ENCODE measurements around the gene FAT1. TPM values are rescaled to one million over a fixed set of nuclear protein-coding genes. Genes with fewer than 3 reads are reported as not detected.

FAT1 gene
- total RNA-seq, 1 experiment from 2014 or later, result 83.9 TPM

- peaks cover 4% of the 10 kb centered on the region for H3K36me3 ChIP-seq (replicated peaks; ENCODE audit: control insufficient read depth, insufficient read depth, low read length)
- H3K4me3 ChIP-seq (ENCODE audit: insufficient read depth, low read depth, low read length), result no peak overlapping the region
- no peak for DNase-seq
- no peaks in the 10 kb centered on the region for H3K27me3 ChIP-seq (ENCODE audit: control insufficient read depth, insufficient read depth, low read length)
These were observed 100.1 kb downstream of the FAT1 start for GRCh38 chr4:186623546-186623945.

DNA sequence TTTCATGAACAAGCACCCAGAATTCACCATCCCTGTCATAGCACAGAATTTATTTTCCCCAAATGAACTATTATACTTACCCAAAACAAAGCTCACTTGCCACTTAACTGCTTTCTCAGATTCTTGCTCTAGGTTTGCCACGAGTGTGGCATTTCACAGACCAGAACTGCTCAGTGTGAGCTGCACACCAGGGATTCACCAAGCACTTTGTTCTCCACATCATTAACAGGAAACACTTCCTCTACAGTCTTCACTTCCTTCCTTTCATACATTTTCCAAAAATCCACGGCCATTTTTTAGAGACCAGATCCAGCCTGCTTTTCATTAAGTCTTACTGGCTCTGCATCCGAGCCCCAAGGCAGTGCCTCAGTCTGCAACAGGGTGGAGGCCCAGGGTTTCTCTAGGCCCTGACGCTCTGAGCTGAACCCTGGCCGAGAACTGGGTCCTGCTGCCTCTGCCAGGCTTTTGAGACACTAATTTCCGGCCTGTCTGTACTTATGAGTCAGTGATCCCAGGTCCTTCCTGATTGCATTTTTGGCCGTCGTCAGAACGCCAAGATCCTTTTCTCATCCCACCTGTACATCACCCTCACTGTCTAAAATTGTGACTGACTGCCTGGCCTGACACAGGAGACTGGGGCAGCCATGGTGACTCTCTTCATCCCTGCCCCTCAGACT is 100.7 kb downstream of the FAT1 start:
- Histone ChIP-seq H3K36me3 (replicated peaks; ENCODE audit: control insufficient read depth, insufficient read depth, low read length) (peaks cover 4% of the 10 kb centered on the region), H3K4me3 (ENCODE audit: insufficient read depth, low read depth, low read length) (no peak overlapping the region), H3K27me3 (ENCODE audit: control insufficient read depth, insufficient read depth, low read length) (no peaks in the 10 kb centered on the region)
- no peak for DNase-seq

DNA sequence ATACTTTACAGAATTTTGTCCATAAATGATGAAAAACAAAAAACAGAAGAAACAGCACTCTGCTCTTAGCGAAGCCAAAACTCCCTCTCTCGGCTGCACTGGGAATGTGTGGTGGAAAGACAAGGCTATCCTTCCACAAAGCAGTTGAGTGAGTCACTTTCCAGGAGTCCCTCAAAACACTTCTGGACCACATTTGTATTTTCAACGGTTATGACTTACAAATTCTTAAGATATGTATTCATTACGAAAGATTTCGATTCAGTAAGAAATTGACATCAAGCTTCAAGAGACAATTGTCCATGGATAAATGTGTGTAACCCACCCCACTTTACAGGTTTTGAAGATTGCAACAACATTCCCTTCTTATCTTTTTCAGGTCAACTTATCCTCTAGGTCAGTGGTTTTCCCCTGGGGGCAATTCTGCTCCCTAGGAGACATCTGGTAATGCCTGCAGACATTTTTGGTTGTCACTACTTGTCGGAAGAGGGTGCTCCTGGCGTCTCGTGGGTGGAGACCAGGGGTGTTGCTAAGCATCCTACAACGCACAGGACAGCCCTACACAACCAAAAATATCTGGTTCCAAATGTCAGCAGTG is 101.6 kb downstream of the FAT1 start:
- peaks cover 4% of the 10 kb centered on the region for H3K36me3 ChIP-seq (replicated peaks; ENCODE audit: control insufficient read depth, insufficient read depth, low read length)
- H3K27me3 ChIP-seq (ENCODE audit: control insufficient read depth, insufficient read depth, low read length), result no peaks in the 10 kb centered on the region
- DNase-seq, result no peak
- no peak overlapping the region for H3K4me3 ChIP-seq (ENCODE audit: insufficient read depth, low read depth, low read length)

- H3K27me3 ChIP-seq (ENCODE audit: control insufficient read depth, insufficient read depth, low read length), result no peaks in the 10 kb centered on the region
- DNase-seq, result no peak
- H3K36me3 ChIP-seq (replicated peaks; ENCODE audit: control insufficient read depth, insufficient read depth, low read length), result peaks cover 7% of the 10 kb centered on the region
- H3K4me3 ChIP-seq (ENCODE audit: insufficient read depth, low read depth, low read length), result no peak overlapping the region
These were observed 104.6 kb downstream of the FAT1 start for GRCh38 chr4:186619088-186619487.

- Histone ChIP-seq H3K27me3 (ENCODE audit: control insufficient read depth, insufficient read depth, low read length) (no peaks in the 10 kb centered on the region), H3K4me3 (ENCODE audit: insufficient read depth, low read depth, low read length) (no peak overlapping the region), H3K36me3 (replicated peaks; ENCODE audit: control insufficient read depth, insufficient read depth, low read length) (peaks cover 7% of the 10 kb centered on the region)
- DNase-seq, result no peak
These were observed 105.7 kb downstream of the FAT1 start for GRCh38 chr4:186617921-186618320.

DNA sequence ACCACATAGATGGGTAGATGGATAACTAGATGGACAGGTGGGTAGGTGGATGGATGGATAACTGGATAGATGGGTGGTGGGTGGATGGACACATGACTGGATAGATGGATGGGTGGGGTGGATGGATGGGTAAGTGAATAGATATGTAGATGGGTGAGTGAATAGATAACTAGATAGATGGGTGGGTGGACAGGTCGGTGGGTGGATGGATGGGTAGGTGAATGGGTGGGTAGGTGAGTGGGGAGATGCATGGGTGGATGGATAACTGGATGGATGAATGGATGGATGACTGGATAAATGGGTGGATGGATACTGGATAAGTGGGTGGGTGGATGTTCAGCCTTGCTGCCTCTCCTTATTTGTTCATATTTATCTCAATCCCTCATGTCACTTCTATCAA is 116.2 kb downstream of the FAT1 start:
- H3K36me3 ChIP-seq (replicated peaks; ENCODE audit: control insufficient read depth, insufficient read depth, low read length), result peaks cover 21% of the 10 kb centered on the region

GRCh38 chr4:186606591-186606992 is 117.1 kb downstream of the FAT1 start:
- Histone ChIP-seq H3K36me3 (replicated peaks; ENCODE audit: control insufficient read depth, insufficient read depth, low read length) (peaks cover 21% of the 10 kb centered on the region), H3K4me3 (ENCODE audit: insufficient read depth, low read depth, low read length) (no peak overlapping the region), H3K27me3 (ENCODE audit: control insufficient read depth, insufficient read depth, low read length) (no peaks in the 10 kb centered on the region)
- no peak for DNase-seq

More for the DNA sequence above, 116.2 kb downstream of the FAT1 start:
- DNase-seq, result no peak
- no peaks in the 10 kb centered on the region for H3K27me3 ChIP-seq (ENCODE audit: control insufficient read depth, insufficient read depth, low read length)
- no peak overlapping the region for H3K4me3 ChIP-seq (ENCODE audit: insufficient read depth, low read depth, low read length)

GRCh38 chr4:186605261-186605865 is 118.3 kb downstream of the FAT1 start:
- peaks cover 18% of the 10 kb centered on the region for H3K36me3 ChIP-seq (replicated peaks; ENCODE audit: control insufficient read depth, insufficient read depth, low read length)
- no peak overlapping the region for H3K4me3 ChIP-seq (ENCODE audit: insufficient read depth, low read depth, low read length)
- no peak for DNase-seq
- no peaks in the 10 kb centered on the region for H3K27me3 ChIP-seq (ENCODE audit: control insufficient read depth, insufficient read depth, low read length)

GRCh38 chr4:186604124-186604807 is 119.4 kb downstream of the FAT1 start:
- Histone ChIP-seq H3K27me3 (ENCODE audit: control insufficient read depth, insufficient read depth, low read length) (no peaks in the 10 kb centered on the region), H3K36me3 (replicated peaks; ENCODE audit: control insufficient read depth, insufficient read depth, low read length) (peaks cover 22% of the 10 kb centered on the region), H3K4me3 (ENCODE audit: insufficient read depth, low read depth, low read length) (no peak overlapping the region)
- no peak for DNase-seq

GRCh38 chr4:186602978-186603377 is 120.7 kb downstream of the FAT1 start:
- Histone ChIP-seq H3K4me3 (ENCODE audit: insufficient read depth, low read depth, low read length) (no peak overlapping the region), H3K36me3 (replicated peaks; ENCODE audit: control insufficient read depth, insufficient read depth, low read length) (peaks cover 19% of the 10 kb centered on the region), H3K27me3 (ENCODE audit: control insufficient read depth, insufficient read depth, low read length) (no peaks in the 10 kb centered on the region)
- no peak for DNase-seq

DNA sequence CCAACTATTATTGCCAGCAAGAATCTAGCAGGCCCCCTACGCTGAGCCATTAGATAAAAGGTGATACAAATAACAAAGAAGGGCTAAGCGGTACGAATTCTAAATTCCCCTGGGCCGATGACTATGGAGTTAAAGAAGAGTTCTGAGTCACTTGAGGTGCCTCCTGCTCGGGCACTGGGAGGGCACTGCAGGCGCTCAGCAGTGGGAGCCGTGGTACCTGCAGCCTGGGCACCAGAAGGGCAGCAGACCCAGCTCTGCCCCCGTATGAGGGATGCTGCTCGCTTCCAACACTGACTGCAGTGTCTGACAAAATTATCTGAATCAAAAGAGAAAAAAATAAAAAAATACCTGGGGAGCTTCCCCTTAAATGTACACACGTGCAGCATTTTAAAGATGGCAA is 124.2 kb downstream of the FAT1 start:
- DNase-seq, result no peak
- peaks cover 29% of the 10 kb centered on the region for H3K36me3 ChIP-seq (replicated peaks; ENCODE audit: control insufficient read depth, insufficient read depth, low read length)
- no peaks in the 10 kb centered on the region for H3K27me3 ChIP-seq (ENCODE audit: control insufficient read depth, insufficient read depth, low read length)
- no peak overlapping the region for H3K4me3 ChIP-seq (ENCODE audit: insufficient read depth, low read depth, low read length)

- no peak overlapping the region for H3K4me3 ChIP-seq (ENCODE audit: insufficient read depth, low read depth, low read length)
- H3K36me3 ChIP-seq (replicated peaks; ENCODE audit: control insufficient read depth, insufficient read depth, low read length), result peaks cover 28% of the 10 kb centered on the region
- no peak for DNase-seq
- no peaks in the 10 kb centered on the region for H3K27me3 ChIP-seq (ENCODE audit: control insufficient read depth, insufficient read depth, low read length)
These were observed 125.0 kb downstream of the FAT1 start for GRCh38 chr4:186598686-186599085.

- Histone ChIP-seq H3K4me3 (ENCODE audit: insufficient read depth, low read depth, low read length) (no peak overlapping the region), H3K27me3 (ENCODE audit: control insufficient read depth, insufficient read depth, low read length) (no peaks in the 10 kb centered on the region), H3K36me3 (replicated peaks; ENCODE audit: control insufficient read depth, insufficient read depth, low read length) (peaks cover 20% of the 10 kb centered on the region)
- no peak for DNase-seq
These were observed 126.7 kb downstream of the FAT1 start for GRCh38 chr4:186596850-186597390.

DNA sequence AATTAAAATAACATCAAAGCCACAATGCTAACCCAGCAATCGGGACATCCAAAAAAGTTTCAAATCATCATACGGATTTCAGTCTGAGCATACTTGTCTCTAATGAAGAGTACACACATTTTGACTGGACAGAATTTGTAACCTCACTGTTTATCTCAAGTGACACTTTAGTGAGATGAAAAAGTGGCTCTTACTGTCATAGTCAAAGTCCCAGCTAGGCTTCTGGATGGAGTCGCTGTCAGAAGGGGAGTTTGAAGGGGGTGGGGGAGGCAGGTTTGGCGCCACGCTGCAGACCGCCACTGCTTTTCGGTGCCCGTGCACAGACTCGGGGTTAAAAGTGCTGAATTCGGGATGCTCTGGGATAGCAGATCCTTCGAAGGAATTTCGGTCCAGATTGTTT is 127.3 kb downstream of the FAT1 start:
- Histone ChIP-seq H3K36me3 (replicated peaks; ENCODE audit: control insufficient read depth, insufficient read depth, low read length) (peaks cover 20% of the 10 kb centered on the region), H3K27me3 (ENCODE audit: control insufficient read depth, insufficient read depth, low read length) (no peaks in the 10 kb centered on the region), H3K4me3 (ENCODE audit: insufficient read depth, low read depth, low read length) (no peak overlapping the region)
- no peak for DNase-seq

DNA sequence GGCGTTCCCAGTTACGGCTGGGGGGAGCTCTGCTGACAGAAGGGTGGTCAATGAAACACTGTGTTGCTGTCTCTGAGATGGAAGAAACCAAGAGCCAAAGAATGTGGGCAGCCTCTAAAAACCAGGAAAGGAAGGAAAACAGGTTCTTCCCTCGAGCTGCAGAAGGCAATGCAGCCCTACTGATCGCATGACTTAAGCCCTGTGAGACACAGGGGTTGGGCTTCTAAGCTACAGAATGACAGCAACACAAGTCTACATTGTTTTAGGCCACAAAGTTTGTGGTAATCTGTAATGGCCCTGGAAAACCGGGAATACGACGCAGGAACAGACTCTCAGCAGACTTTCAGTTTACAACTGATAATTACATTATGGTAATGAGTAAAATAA is 130.1 kb downstream of the FAT1 start:
- no peak for DNase-seq
- no peak overlapping the region for H3K4me3 ChIP-seq (ENCODE audit: insufficient read depth, low read depth, low read length)
- no peaks in the 10 kb centered on the region for H3K27me3 ChIP-seq (ENCODE audit: control insufficient read depth, insufficient read depth, low read length)
- H3K36me3 ChIP-seq (replicated peaks; ENCODE audit: control insufficient read depth, insufficient read depth, low read length), result peaks cover 12% of the 10 kb centered on the region

Measured in H7 (cell line).